Endothelial cell of umbilical vein (primary cell): ENCODE measurements around the gene COX10. TPM values are rescaled to one million over a fixed set of nuclear protein-coding genes. Genes with fewer than 3 reads are reported as not detected.

Source experiments
- BruUV-seq: library from RNA; stranded (reverse); fragments of 400-500 nt; replicated peaks from 2 replicates; lab custom pipeline; 2021; lab: Mats Ljungman, UMichigan
- CTCF ChIA-PET: fragments of 300-600, 350-600 bp; sonication (Branson Sonifier 250); formaldehyde crosslinking; loops from one replicate; lab custom pipeline; 2021; ENCODE audit warnings: antibody characterized with exemption, inconsistent platforms; lab: Charles Lee
- POLR2A ChIA-PET: fragments of 300-600, 350-600 bp; sonication (Branson Sonifier 250); formaldehyde crosslinking; loops from one replicate; lab custom pipeline; 2021; ENCODE audit warnings: antibody characterized with exemption, inconsistent platforms; lab: Charles Lee
- DNase-seq: peaks from one replicate; pipeline ENCODE4 v3.0.0-alpha.2; 2011; ENCODE audit warnings: low read depth, low spot score
- FAIRE-seq: peaks from 2 replicates; lab custom pipeline; 2011; peaks lifted over from hg19 to GRCh38; lab: Jason Lieb, UNC
- H2AFZ ChIP-seq: 2 replicates; pipeline ENCODE4 v1.6.0; 2012; ENCODE audit warnings: low read depth, low read length, control low read depth, inconsistent platforms
- H3K27ac ChIP-seq: 2 replicates; pipeline ENCODE4 v1.5.1; 2011; ENCODE audit warnings: low read depth, mild to moderate bottlenecking, control low read depth, low read length, moderate library complexity; ENCODE audit not compliant: insufficient read depth
- H3K27me3 ChIP-seq, 2 experiments: 2 replicates each; pipeline versions ENCODE4 v1.6.0 to v1.6.1; 2011; ENCODE audit warnings: low read length in 2 of 2, mixed read lengths in 1 of 2; ENCODE audit not compliant: control insufficient read depth in 2 of 2, insufficient read depth in 2 of 2
- H3K36me3 ChIP-seq, 2 experiments: 2 replicates in 1 of 2; 3 replicates in 1 of 2; pipeline ENCODE4 v1.5.1; 2011; ENCODE audit warnings: low read length in 2 of 2, mild to moderate bottlenecking in 1 of 2, moderate library complexity in 1 of 2; ENCODE audit not compliant: control insufficient read depth in 2 of 2, insufficient read depth in 2 of 2; ENCODE audit errors: extremely low read depth in 1 of 2
- H3K4me1 ChIP-seq: 3 replicates; pipeline ENCODE4 v1.5.1; 2011; ENCODE audit warnings: mild to moderate bottlenecking, low read length; ENCODE audit not compliant: control insufficient read depth, insufficient read depth; ENCODE audit errors: extremely low read depth
- H3K4me2 ChIP-seq: 2 replicates; pipeline ENCODE4 v1.6.1; 2011; ENCODE audit warnings: low read length, control low read depth, mixed read lengths; ENCODE audit not compliant: insufficient read depth
- H3K4me3 ChIP-seq, 3 experiments: fragments of 200-600 bp in 1 of 3; sonication (generic), shearing (Covaris generic) in 1 of 3; replicated peaks in 1 of 3; 2 replicates each; pipeline ENCODE4 v1.5.1; 2011 to 2016; ENCODE audit warnings: control low read depth in 3 of 3, low read length in 3 of 3, mild to moderate bottlenecking in 2 of 3, inconsistent platforms in 1 of 3, low read depth in 1 of 3, moderate library complexity in 1 of 3; ENCODE audit not compliant: insufficient read depth in 1 of 3
- H3K79me2 ChIP-seq: 2 replicates; pipeline ENCODE4 v1.6.0; 2012; ENCODE audit warnings: low read length, inconsistent platforms; ENCODE audit not compliant: control insufficient read depth, insufficient read depth
- H3K9ac ChIP-seq: replicated peaks from 2 replicates; pipeline ENCODE3; 2011; ENCODE audit warnings: low read length, control low read depth; ENCODE audit not compliant: insufficient read depth; ENCODE audit errors: extremely low read depth
- H3K9me1 ChIP-seq: replicated peaks from 3 replicates; pipeline ENCODE4 v1.6.0; 2011; ENCODE audit warnings: mild to moderate bottlenecking, low read length; ENCODE audit not compliant: control insufficient read depth, insufficient read depth; ENCODE audit errors: extremely low read depth
- H3K9me3 ChIP-seq: replicated peaks from 2 replicates; pipeline ENCODE4 v1.5.1; 2012; ENCODE audit warnings: low read length, inconsistent platforms; ENCODE audit not compliant: control insufficient read depth, insufficient read depth
- H4K20me1 ChIP-seq: replicated peaks from 2 replicates; pipeline ENCODE3; 2011; ENCODE audit warnings: mild to moderate bottlenecking, low read length; ENCODE audit not compliant: control insufficient read depth, insufficient read depth; ENCODE audit errors: extremely low read depth
- CTCF ChIP-seq, 2 donors: IDR thresholded peaks; 1 replicate in 1 of 2; 2 replicates in 1 of 2; pipeline ENCODE4 v1.5.1; 2011; ENCODE audit warnings: low read length in 2 of 2, mild to moderate bottlenecking in 2 of 2, moderate library complexity in 2 of 2, control low read depth in 1 of 2, inconsistent platforms in 1 of 2, low read depth in 1 of 2; ENCODE audit not compliant: insufficient read depth in 1 of 2; ENCODE audit errors: extremely low read depth in 1 of 2
- EZH2 ChIP-seq: IDR thresholded peaks from 2 replicates; pipeline ENCODE4 v1.6.1; 2012; ENCODE audit warnings: borderline replicate concordance, low read depth, mild to moderate bottlenecking, moderate library complexity, low read length, inconsistent platforms; ENCODE audit not compliant: severe bottlenecking
- FOS ChIP-seq: IDR thresholded peaks from 2 replicates; pipeline ENCODE4 v1.6.1; 2011; ENCODE audit warnings: mild to moderate bottlenecking, low read length, moderate library complexity, borderline replicate concordance; ENCODE audit not compliant: insufficient read depth
- GATA2 ChIP-seq: IDR thresholded peaks from 2 replicates; pipeline ENCODE4 v1.7.0; 2011; ENCODE audit warnings: low read depth, mild to moderate bottlenecking, moderate library complexity, mixed read lengths, low read length; ENCODE audit not compliant: insufficient read length, insufficient read depth
- JUN ChIP-seq: IDR thresholded peaks from 2 replicates; pipeline ENCODE4 v1.6.1; 2011; ENCODE audit warnings: borderline replicate concordance, low read depth; ENCODE audit not compliant: insufficient read length, insufficient read depth
- MAX ChIP-seq: IDR thresholded peaks from 2 replicates; pipeline ENCODE4 v1.6.1; 2011; ENCODE audit not compliant: insufficient read depth, insufficient read length
- MYC ChIP-seq: IDR thresholded peaks from one replicate; pipeline ENCODE4 v1.6.1; 2011; ENCODE audit warnings: mild to moderate bottlenecking, low read depth, low read length
- POLR2A ChIP-seq: IDR thresholded peaks from 2 replicates; pipeline ENCODE4 v1.6.1; 2012; ENCODE audit warnings: low read depth, mild to moderate bottlenecking, control low read depth, low read length
- POLR2AphosphoS5 ChIP-seq: IDR thresholded peaks from 2 replicates; pipeline ENCODE4 v1.6.1; 2012; ENCODE audit warnings: low read depth, mild to moderate bottlenecking, control low read depth, low read length, moderate library complexity; ENCODE audit not compliant: insufficient read depth
- dilution Hi-C: fragments of 300-500 bp; cut with MboI; formaldehyde crosslinking; loops from one replicate; pipeline ENCODE4 v1.15.0; 2019; ENCODE audit warnings: low sequenced_read_pairs; ENCODE audit not compliant: extremely low pct_ligation_motif_present
- intact Hi-C: fragments of 100-400 bp; cut with micrococcal nuclease; formaldehyde crosslinking; loops from one replicate; pipeline ENCODE4 v1.10.0; 2022
- polyA plus RNA-seq, 4 experiments: library from polyadenylated mRNA; depleted of rRNA in 3 of 4; stranded (reverse) in 3 of 4; unstranded in 1 of 4; fragments of >200 nt; gene quantifications; 2 replicates each; pipeline versions ENCODE4 v1.2.1 to v1.2.3, GENCODE V29; 2011 to 2012; ENCODE audit warnings: missing spikeins in 1 of 4
- total RNA-seq: library from RNA; stranded (reverse); gene quantifications from 2 replicates; pipeline ENCODE4 v1.2.3, GENCODE V29; 2021

The COX10 gene
- total and polyA plus RNA-seq, 2 donors (not counting 3 experiments of a cell fraction or from before 2014, with no cell fraction given), result 9.8 to 12.1 TPM

GRCh38 chr17:14156689-14157088 is 87.4 kb downstream of the COX10 start:
- H3K27ac ChIP-seq, result no peak overlapping the region
- FAIRE-seq, result no peak
- dilution Hi-C loops, result no loop called here
- POLR2A ChIA-PET, result no interaction called here
- CTCF ChIA-PET, result no interaction called here
- H3K9ac ChIP-seq, result no peak overlapping the region
- no peaks in the 10 kb centered on the region for H3K4me1 ChIP-seq
- no peaks in the 10 kb centered on the region for H3K9me1 ChIP-seq
- no peak overlapping the region for H2AFZ ChIP-seq
- no peaks in the 10 kb centered on the region for H3K36me3 ChIP-seq
- no peak overlapping the region for H3K4me3 ChIP-seq
- no peak for TF ChIP-seq POLR2A
- BruUV-seq, result no TSS peak
- no peak overlapping the region for H3K4me2 ChIP-seq
- no peaks in the 10 kb centered on the region for H3K9me3 ChIP-seq
- intact Hi-C loops, result no loop called here
- no peak for DNase-seq
- H3K27me3 ChIP-seq, result no peaks in the 10 kb centered on the region
- no peaks in the 10 kb centered on the region for H4K20me1 ChIP-seq
- H3K79me2 ChIP-seq, result no peaks in the 10 kb centered on the region

- H3K4me1 ChIP-seq, result no peaks in the 10 kb centered on the region
- H2AFZ ChIP-seq, result no peak overlapping the region
- no peak overlapping the region for H3K4me3 ChIP-seq
- no peak for DNase-seq
- H3K79me2 ChIP-seq, result no peaks in the 10 kb centered on the region
- no peak overlapping the region for H3K4me2 ChIP-seq
- no peak for FAIRE-seq
- H3K9me1 ChIP-seq, result no peaks in the 10 kb centered on the region
- dilution Hi-C loops (no loop called here), intact Hi-C loops (no loop called here)
- H3K9me3 ChIP-seq, result no peaks in the 10 kb centered on the region
- POLR2A ChIA-PET, result no interaction called here
- no peaks in the 10 kb centered on the region for H3K27me3 ChIP-seq
- CTCF ChIA-PET, result no interaction called here
- H4K20me1 ChIP-seq, result no peaks in the 10 kb centered on the region
- H3K27ac ChIP-seq, result no peak overlapping the region
- BruUV-seq, result no TSS peak
- no peaks in the 10 kb centered on the region for H3K36me3 ChIP-seq
- H3K9ac ChIP-seq, result no peak overlapping the region
- TF ChIP-seq FOS, result no peak
- TF ChIP-seq EZH2, result no peak
- TF ChIP-seq GATA2, result no peak
- no peak for TF ChIP-seq MYC
- no peak for TF ChIP-seq POLR2A
- TF ChIP-seq MAX, result no peak
- TF ChIP-seq JUN, result no peak
- TF ChIP-seq CTCF (IDR thresholded peaks at IDR 0.05; ENCODE audit: extremely low read depth in 1 of 2, insufficient read depth in 1 of 2, low read depth in 1 of 2, low read length in 2 of 2), result no peak
- TF ChIP-seq POLR2AphosphoS5, result no peak
Measured at GRCh38 chr17:14157822-14158221, 88.5 kb downstream of the COX10 start.
